Epithelial cell of esophagus (primary cell): ENCODE data around the gene LTA.
A peak's percentile ranks its signal among the peaks of the same experiment; 100 is the strongest.

Source experiments
- DNase-seq: peaks from one replicate; pipeline ENCODE4 v3.0.0; 2010; ENCODE audit warnings: low read depth
- H3K4me3 ChIP-seq: 2 replicates; pipeline ENCODE4 v1.5.1; 2011; ENCODE audit warnings: mild to moderate bottlenecking, low read length, control low read depth
- TF ChIP-seq, protein P1 (sequence below): IDR thresholded peaks from 2 replicates; pipeline ENCODE4 v1.5.1; 2011; ENCODE audit warnings: low read depth, mild to moderate bottlenecking, low read length, control low read depth, inconsistent platforms; ENCODE audit not compliant: insufficient read depth; ENCODE audit errors: missing control alignments

LTA gene

DNA sequence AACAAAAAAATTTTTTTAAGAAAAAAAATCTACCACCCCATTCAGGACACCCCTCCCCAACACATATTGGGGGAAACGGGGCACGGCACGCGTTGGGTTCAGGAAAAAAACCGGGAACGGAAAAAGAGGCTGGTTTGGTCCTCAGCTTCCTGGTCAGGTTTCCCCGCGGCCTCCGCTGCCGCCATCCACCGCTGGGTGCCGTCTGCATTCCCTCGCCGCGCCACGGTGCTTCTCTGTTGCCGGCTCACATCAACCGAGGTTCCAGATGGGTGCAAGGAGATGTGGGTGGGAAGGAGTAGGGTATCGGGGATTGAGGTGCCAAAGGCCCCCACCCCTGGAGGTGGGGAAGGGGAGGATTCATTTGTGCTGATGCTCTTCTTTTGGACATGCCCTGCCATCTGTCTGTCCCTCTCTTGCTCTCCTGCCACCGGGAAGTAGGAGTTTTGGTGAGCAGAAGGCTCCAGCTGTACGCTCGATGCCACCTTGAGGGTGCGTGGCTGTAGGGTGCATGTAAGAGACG, 37.5 kb upstream of the LTA start:
- no peak for DNase-seq
- no peak overlapping the region for H3K4me3 ChIP-seq
- TF ChIP-seq, protein P1, sequence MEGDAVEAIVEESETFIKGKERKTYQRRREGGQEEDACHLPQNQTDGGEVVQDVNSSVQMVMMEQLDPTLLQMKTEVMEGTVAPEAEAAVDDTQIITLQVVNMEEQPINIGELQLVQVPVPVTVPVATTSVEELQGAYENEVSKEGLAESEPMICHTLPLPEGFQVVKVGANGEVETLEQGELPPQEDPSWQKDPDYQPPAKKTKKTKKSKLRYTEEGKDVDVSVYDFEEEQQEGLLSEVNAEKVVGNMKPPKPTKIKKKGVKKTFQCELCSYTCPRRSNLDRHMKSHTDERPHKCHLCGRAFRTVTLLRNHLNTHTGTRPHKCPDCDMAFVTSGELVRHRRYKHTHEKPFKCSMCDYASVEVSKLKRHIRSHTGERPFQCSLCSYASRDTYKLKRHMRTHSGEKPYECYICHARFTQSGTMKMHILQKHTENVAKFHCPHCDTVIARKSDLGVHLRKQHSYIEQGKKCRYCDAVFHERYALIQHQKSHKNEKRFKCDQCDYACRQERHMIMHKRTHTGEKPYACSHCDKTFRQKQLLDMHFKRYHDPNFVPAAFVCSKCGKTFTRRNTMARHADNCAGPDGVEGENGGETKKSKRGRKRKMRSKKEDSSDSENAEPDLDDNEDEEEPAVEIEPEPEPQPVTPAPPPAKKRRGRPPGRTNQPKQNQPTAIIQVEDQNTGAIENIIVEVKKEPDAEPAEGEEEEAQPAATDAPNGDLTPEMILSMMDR = no peak

DNA sequence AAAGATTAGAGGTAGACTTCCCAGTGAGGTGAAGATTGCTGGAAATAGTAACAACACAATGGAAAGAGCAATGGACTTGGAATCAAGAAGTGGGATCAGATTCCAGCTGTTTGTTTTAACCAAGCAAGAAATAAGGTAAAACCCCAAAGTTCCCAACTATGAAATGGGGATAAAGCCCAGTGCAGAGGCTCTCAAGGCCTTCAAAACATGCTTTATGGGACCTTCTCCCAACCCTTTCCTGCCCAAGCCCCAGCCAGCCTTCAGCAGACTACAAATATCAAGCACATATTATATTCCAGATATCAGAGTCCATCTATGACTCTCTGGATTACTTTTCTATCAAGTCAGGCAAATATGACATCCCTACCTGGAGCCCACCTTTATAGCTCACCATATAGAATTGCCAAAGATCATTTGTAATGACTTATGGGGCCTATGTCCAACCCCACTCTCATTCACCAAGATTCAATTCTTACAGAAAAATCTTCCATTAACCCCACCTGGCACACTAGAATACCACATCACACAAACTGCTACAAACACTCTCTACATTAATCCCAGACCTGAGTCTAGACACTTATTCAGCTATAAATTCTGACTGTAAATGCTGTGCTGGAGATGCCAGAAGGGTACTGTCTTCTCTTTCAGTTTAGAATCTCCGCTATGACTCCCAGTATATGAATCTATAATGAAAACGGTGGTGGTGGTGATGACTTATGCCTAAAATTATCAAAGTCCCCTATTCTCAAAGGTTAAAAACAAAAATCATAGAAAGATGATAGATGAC, 36.4 kb upstream of the LTA start:
- H3K4me3 ChIP-seq = no peak overlapping the region
- DNase-seq = no peak
- TF ChIP-seq, protein P1 = no peak

DNA sequence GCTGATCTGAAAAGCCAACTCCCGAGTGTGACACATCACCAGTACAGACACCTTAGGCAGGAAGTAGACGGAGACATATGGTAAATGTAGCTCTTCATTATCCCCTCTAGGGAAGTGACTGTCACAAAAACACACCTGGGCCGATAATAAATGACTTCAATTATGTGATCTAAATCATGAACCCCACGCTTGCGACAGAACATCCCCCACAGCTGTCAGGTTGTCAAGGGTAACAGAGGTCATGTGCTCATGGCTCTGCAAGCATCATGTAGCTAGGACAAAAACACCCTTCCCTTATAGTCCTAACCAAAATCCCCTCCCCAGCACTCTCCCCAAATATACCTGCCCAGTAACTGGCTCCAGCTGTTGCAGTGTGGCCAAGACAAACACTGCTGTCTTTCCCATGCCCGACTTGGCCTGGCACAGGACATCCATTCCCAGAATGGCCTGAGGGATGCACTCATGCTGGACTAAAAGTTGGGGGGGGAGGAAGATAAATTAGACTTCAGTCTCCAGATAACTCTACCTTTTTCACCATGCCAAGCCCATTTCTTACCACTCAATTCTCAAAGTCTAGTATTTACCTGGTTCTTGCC, 33.2 kb upstream of the LTA start:
- TF ChIP-seq, protein P1 = no peak
- peak overlapping the region; percentile 91 for H3K4me3 ChIP-seq
- no peak for DNase-seq

DNA sequence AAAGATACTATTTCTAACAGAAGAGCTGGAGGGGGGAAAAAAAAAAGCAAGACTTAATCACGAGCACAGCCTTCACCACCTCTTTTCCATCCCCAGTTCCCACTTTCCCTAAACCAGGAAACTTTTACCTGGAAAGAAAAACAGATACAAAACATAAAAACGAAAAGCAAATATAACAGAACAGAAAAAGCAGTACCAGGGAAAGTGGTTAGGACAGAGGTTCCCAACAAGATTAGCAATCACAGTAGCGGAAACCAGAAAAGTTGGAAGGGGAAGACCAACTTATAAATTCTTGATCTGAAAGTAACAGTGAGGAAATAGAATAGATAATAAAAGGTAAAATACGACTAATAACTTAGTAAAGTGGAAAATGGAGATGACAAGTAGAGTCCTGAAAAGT, 31.4 kb upstream of the LTA start:
- TF ChIP-seq, protein P1 = no peak
- DNase-seq = no peak

DNA sequence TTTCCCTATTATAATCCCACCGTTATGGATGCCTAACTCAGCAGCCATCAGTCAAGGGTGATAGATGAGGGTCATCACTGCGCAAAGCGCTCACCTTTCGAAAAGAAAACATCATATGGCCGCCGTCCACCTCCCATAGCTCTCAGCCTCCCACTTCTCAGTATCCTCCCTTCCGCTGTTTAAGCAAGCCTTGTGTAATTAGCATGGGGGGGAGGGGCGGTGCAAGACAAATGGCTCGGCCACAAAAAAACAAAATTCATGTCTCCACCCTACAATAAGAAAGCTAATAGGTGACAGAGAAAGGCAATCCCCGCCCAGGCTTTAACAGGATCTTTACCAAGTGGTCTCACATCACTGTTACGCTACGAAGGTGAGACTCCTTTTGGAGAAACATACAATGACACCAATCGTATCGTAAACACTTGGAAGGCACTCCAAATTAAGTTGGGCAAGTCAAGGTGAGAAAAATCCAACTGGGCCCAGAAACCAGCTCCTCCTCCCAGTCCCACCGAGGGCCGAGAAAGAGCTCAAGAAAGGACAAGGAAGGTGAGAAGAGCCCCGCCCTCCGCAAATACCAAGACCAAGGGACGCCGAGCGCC, 30.9 kb upstream of the LTA start:
- TF ChIP-seq, protein P1 = no peak
- peak; percentile 70 for DNase-seq
- H3K4me3 ChIP-seq = peak overlapping the region; percentile 91

More for the DNA sequence above, 31.4 kb upstream of the LTA start:
- peak overlapping the region; percentile 91 for H3K4me3 ChIP-seq

DNA sequence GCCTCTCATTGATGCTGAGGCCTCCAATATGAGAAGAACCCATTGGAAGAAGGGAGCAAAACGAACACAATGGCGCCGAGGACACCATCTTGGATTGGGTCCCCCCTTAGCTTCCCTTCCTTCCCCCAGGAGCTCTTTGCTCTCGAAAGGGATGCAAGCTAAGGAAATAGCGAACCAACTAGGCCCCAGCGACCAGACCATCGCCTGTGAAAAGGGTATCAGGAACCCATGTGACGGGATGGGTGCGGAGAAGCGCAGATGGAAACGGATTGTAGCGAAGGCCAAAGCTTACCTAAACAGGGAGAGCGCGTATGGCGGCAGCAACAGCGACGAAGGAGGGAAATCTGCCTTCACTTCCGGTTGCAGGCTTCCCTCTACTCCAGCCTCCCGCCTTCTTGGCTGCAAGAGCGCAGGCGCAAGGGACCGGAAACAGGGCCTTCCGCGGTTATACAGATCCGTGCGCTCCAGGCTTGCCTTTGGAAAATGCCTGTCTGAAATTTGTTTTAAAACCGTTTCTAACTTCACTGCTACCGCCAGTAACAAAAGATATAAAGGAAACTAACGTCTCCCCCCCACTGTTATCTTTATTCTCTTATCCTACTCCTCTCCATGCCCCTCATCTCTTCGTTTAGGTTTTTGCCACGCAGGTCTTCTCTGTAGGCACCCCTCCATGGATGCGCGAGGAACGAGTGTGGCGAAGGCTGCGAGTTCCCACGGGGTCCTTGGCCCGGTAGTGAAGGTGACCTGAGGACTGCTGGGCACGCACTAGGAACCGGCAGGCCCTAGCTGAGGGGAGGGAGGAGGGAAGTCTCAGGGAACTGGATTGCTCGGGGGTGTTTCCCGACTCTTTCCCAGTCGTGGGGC, 30.2 kb upstream of the LTA start, which contains the start of gene DDX39B:
DDX39B (minus strand) TSS at position 346 of the 864 bp plus-strand sequence. CDS start 1,471 bp downstream, outside the sequence.
- TF ChIP-seq, protein P1 = no peak
- peak within 1 kb of the TSS; percentile 91 for H3K4me3 ChIP-seq
- DNase-seq = peak; percentile 98
